ENCODE results near the gene HDAC4.

Gene HDAC4

GRCh38 chr2:239033801-239034560 is 366.8 kb downstream of the HDAC4 start:
- H3K27ac ChIP-seq: no peak overlapping the region
- no peak for TF ChIP-seq ZFX (IDR thresholded peaks at IDR 0.05; ENCODE audit: borderline replicate concordance)
- no peak for TF ChIP-seq CTCF (IDR thresholded peaks at IDR 0.05)

DNA sequence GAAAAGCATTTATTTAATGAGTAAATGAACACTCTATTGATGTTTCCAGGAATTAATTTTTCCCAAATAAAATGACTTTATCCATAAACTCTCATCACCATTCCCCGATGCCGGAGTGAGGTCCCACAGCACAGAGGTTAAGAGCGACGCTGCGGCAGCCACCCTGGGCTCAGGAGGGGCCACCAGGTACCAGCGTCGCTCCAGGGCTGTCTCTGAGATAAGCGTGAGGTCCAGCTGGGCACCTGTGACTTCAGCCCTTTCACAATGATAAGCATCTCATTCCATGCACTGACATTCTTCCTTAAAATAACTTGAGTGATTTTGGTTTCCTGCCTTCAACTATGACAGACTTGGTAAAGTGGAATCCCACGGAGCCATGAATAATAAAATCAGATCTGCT is 370.9 kb downstream of the HDAC4 start:
- TF ChIP-seq ZFX (IDR thresholded peaks at IDR 0.05; ENCODE audit: borderline replicate concordance) (no peak), CTCF (IDR thresholded peaks at IDR 0.05) (no peak)

DNA sequence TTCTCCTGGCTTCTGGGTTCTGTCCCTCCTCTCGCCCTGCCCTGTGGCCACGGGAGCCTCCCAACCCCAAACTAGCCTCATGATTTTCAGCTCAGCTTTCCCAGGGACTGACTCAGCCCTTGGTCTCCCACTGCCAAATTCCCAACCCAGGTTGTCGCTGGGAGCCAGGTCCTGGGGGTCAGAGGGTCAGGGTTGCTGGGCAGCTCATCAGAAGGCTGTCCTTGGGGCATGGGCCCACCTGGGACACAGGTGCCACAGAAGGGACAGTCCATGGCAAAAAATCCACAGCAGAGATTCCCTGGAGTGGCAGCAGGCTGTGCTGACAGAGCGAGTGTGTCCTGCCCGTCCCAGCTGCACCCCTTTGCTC is 372.6 kb downstream of the HDAC4 start:
- TF ChIP-seq ZFX (IDR thresholded peaks at IDR 0.05; ENCODE audit: borderline replicate concordance) (no peak), CTCF (IDR thresholded peaks at IDR 0.05) (no peak)
- no peak overlapping the region for H3K27ac ChIP-seq

More for the DNA sequence above, 370.9 kb downstream of the HDAC4 start:
- no peak overlapping the region for H3K27ac ChIP-seq

- no peak overlapping the region for H3K27ac ChIP-seq
- TF ChIP-seq CTCF (IDR thresholded peaks at IDR 0.05): no peak
- no peak for TF ChIP-seq ZFX (IDR thresholded peaks at IDR 0.05; ENCODE audit: borderline replicate concordance)
Observed at GRCh38 chr2:239027391-239028252, 373.2 kb downstream of the HDAC4 start.

DNA sequence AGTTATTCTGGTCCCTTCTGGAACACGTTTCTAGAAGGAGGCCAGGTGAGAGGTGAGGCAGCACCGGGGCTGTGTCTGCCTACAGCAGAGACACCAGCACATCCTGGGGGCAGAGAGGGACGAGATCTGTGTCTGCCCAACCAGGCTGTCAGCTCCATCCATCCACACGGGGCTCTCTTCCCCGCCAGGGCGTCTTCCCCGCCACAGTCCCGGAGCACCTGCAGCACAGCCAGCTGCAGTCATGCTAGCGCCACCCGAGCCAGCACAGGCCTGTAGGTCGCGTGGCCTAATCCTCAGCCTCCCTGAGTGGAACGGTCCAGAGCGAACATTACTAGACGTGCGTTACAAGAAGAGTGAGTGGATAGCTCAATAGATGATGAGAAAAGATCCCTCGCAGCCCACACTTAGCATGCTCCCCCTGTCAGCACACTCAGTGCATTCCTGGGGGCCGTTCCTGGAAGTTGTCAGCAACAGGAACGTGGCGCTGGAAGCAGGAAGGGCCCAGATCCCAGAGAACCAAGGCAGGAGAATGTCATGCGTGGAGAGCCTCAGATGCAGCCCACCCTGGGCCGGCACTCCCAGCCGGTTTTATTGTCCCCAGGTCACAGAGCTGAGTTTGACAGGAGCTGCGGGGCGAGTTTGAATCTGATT is 374.0 kb downstream of the HDAC4 start:
- H3K27ac ChIP-seq: no peak overlapping the region
- TF ChIP-seq ZFX (IDR thresholded peaks at IDR 0.05; ENCODE audit: borderline replicate concordance) (no peak), CTCF (IDR thresholded peaks at IDR 0.05) (no peak)

GRCh38 chr2:239025951-239026461 is 374.8 kb downstream of the HDAC4 start:
- TF ChIP-seq ZFX (IDR thresholded peaks at IDR 0.05; ENCODE audit: borderline replicate concordance): no peak
- no peak for TF ChIP-seq CTCF (IDR thresholded peaks at IDR 0.05)

More at GRCh38 chr2:239025951-239026461, 374.8 kb downstream of the HDAC4 start:
- H3K27ac ChIP-seq: no peak overlapping the region

All from 22Rv1 (cell line).